Hepatocyte (in vitro differentiated cells): ENCODE results near the gene MOB3B.

Experiments
- CTCF ChIP-seq: fragments of 200-600 bp; sonication (generic); IDR thresholded peaks from 2 replicates; pipeline ENCODE4 v1.5.1; 2016; ENCODE audit warnings: antibody characterized with exemption, mild to moderate bottlenecking; ENCODE audit not compliant: poor library complexity
- EZH2 ChIP-seq: fragments of 200-600 bp; sonication (generic); IDR thresholded peaks from 2 replicates; pipeline ENCODE4 v1.6.1; 2016; ENCODE audit warnings: antibody characterized with exemption, mild to moderate bottlenecking, borderline replicate concordance

GRCh38 chr9:27329291-27329690 is 200.3 kb downstream of the MOB3B start:
- TF ChIP-seq CTCF (no peak), EZH2 (no peak)
